GM12891 (cell line): ENCODE data around the gene VPS35L. TPM values are rescaled to one million over a fixed set of nuclear protein-coding genes. Genes with fewer than 3 reads are reported as not detected.

Experiments used
- DNase-seq: peaks from one replicate; pipeline ENCODE4 v3.0.0; 2011; ENCODE audit warnings: low spot score; ENCODE audit not compliant: insufficient read length
- FAIRE-seq: peaks from 2 replicates; lab custom pipeline; 2011; peaks lifted over from hg19 to GRCh38; lab: Jason Lieb, UNC
- PAX5 ChIP-seq: IDR thresholded peaks from 2 replicates; pipeline ENCODE4 v1.6.1; 2011; ENCODE audit warnings: low read length, moderate library complexity, mild to moderate bottlenecking; ENCODE audit not compliant: insufficient read depth, severe bottlenecking
- POLR2A ChIP-seq: IDR thresholded peaks from 2 replicates; pipeline ENCODE4 v1.6.1; 2011; ENCODE audit warnings: low read depth, low read length, control low read depth
- POLR2AphosphoS5 ChIP-seq: IDR thresholded peaks from 2 replicates; pipeline ENCODE4 v1.6.1; 2011; ENCODE audit warnings: low read depth, low read length, control low read depth
- POU2F2 ChIP-seq: IDR thresholded peaks from 2 replicates; pipeline ENCODE4 v1.6.1; 2011; ENCODE audit warnings: low read depth, mild to moderate bottlenecking, control low read depth, low read length, moderate library complexity
- SPI1 ChIP-seq: IDR thresholded peaks from 2 replicates; pipeline ENCODE4 v1.6.1; 2011; ENCODE audit warnings: low read depth, low read length, control low read depth
- TAF1 ChIP-seq: IDR thresholded peaks from 2 replicates; pipeline ENCODE4 v1.6.1; 2011; ENCODE audit warnings: low read depth, low read length, control low read depth
- polyA plus RNA-seq: library from polyadenylated mRNA; unstranded; fragments of >200 nt; gene quantifications from one replicate; pipeline ENCODE4 v1.2.1, GENCODE V29; 2012; ENCODE audit warnings: low read depth, missing spikeins, inconsistent platforms; ENCODE audit not compliant: missing spikeins

VPS35L gene, protein sequence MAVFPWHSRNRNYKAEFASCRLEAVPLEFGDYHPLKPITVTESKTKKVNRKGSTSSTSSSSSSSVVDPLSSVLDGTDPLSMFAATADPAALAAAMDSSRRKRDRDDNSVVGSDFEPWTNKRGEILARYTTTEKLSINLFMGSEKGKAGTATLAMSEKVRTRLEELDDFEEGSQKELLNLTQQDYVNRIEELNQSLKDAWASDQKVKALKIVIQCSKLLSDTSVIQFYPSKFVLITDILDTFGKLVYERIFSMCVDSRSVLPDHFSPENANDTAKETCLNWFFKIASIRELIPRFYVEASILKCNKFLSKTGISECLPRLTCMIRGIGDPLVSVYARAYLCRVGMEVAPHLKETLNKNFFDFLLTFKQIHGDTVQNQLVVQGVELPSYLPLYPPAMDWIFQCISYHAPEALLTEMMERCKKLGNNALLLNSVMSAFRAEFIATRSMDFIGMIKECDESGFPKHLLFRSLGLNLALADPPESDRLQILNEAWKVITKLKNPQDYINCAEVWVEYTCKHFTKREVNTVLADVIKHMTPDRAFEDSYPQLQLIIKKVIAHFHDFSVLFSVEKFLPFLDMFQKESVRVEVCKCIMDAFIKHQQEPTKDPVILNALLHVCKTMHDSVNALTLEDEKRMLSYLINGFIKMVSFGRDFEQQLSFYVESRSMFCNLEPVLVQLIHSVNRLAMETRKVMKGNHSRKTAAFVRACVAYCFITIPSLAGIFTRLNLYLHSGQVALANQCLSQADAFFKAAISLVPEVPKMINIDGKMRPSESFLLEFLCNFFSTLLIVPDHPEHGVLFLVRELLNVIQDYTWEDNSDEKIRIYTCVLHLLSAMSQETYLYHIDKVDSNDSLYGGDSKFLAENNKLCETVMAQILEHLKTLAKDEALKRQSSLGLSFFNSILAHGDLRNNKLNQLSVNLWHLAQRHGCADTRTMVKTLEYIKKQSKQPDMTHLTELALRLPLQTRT
- polyA plus RNA-seq, result 15.7 TPM

DNA sequence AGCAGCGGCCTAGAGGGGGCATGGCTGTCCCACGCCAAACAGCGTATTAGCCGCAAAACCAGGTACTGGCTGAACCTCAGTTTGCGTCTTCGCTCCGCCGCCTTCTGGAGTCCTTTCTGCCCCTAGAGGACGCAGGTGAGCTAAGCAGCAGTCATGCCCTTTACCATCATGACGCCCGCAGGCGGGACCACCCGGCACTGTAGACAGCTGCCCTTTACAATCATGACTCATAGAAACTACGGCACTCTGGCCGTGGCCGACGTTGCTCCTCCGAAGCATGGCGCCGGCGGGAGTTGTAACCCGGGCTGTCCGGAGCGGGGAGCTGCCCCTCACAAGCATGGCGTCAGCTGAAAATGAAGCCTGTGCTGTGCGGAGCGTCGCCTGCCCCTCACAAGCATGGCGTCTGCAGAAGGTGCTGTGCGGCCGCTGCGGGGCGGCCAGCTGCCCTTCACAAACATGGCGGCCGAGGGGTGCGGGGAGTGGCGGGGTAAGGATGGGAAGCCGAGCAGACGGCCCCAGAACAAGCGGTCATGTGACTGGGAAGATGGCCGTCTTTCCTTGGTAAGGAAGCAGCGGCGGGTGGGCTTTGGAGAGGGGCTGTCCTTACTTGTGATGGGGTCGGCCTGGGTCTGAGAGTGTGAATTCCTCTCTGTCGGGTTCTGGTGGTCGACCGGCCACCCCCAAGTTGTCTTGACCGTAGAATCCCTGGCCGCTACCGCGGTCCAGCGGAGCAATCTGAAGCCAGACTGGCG, at the start of gene VPS35L:
VPS35L (plus strand) TSS at position 518 of the 752 bp plus-strand sequence; CDS start at position 545, 27 bp downstream.
- peak; percentile 96 for FAIRE-seq
- peak; percentile 79 for DNase-seq
- TF ChIP-seq POLR2A (peak; percentile 73), POU2F2 (no peak; the same call in 1 of the 2 replicates), POLR2AphosphoS5 (peak; percentile 68), TAF1 (peak; percentile 83), SPI1 (0 out of 2 replicates have a peak, but pooled peaks have one; percentile 2), PAX5 (peak; percentile 83)

DNA sequence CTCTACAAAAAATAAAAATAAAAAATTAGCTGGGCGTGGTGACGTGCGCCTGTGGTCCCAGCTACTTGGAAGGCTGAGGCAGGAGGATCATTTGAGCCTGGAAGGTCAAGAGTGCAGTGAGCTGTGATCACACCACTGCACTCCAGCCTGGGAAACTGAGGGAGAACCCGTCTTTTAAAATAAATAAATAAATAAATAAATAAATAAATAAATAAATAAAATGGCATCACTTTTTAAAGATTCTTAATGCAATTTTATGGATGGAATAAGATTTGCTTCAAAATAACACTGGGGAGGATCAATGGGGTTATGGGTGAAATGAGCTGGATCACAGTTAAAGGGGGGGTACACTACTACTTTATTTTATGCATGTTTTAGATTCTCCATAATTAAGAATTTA, 48.5 kb upstream of the VPS35L start:
- no peak for DNase-seq
- no peak for TF ChIP-seq SPI1
- TF ChIP-seq POLR2AphosphoS5, result no peak
- no peak for TF ChIP-seq POU2F2
- TF ChIP-seq PAX5, result no peak
- no peak for TF ChIP-seq POLR2A
- no peak for TF ChIP-seq TAF1
- no peak for FAIRE-seq

DNA sequence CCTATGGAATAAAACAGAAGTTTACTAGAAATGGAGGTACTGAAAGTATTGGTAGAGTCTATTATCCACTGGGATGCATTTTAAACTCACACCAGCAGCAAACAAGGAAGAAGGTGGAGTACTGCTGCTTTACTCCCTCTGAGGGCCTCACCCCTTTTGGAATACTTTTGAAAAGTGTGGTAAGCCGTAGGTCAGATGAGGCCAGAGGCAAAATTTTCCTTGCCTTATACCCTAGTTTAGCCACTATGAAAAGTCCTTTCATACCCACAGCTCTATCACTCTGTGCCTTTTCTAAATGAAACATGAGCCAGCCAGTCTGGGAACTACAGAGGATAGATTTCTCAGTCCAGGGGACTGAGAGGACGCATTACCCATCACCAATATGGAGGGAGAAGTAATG, 47.6 kb upstream of the VPS35L start:
- FAIRE-seq (no peak), DNase-seq (no peak)
- TF ChIP-seq POU2F2 (no peak), SPI1 (no peak), TAF1 (no peak), POLR2A (no peak), PAX5 (no peak), POLR2AphosphoS5 (no peak)

DNA sequence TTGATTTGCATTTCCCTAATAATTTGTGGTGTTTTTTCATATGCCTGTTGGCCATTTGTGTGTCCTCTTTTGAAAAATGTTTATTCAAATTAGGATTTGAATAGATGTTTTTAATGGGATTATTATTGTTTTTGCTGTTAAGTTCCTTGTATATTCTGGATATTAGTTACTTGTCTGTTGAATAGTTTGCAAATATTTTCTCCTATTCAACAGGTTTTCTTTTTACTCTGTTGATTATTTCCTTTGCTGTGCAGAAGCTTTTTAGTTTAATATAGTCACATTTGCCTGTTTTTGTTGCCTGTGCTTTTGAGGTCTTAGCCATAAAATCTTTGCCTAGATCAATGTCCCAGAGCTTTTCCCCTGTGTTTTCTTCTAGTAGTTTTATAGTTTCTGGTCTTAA, 43.2 kb upstream of the VPS35L start:
- TF ChIP-seq TAF1, result no peak
- no peak for TF ChIP-seq POLR2AphosphoS5
- no peak for TF ChIP-seq POLR2A
- no peak for TF ChIP-seq POU2F2
- TF ChIP-seq PAX5, result no peak
- no peak for TF ChIP-seq SPI1
- FAIRE-seq (no peak), DNase-seq (no peak)

DNA sequence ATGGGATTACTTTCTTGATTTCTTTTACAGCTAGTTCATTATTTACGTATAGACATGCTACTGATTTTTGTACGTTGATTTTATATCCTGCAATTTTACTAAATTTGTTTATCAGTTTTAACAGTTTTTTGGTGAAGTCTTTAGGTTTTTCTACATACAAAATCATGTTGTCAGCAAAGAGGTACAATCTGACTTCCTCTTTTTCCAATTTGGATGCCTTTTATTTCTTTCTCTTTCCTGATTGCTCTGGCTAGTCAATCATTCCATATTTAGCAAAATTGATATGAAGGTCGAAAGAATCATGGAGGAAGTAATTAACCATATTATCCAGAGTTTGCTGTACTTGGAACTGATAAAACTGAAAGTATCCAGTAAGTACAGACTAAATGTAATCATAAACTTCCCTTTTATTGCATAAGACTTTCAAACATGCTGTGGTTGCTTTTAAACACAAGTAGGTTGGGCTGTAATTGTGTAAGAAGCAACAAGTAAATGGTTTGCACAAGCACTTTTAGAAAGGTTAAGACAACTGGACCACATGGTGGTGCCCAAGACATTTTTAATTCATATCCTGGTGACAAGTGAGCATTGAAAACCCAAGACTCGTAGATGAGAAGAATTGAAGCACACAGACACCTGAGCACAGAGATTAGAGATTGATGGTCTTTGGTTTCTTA, 42.0 kb upstream of the VPS35L start:
- FAIRE-seq, result no peak
- no peak for TF ChIP-seq PAX5
- TF ChIP-seq SPI1, result peak; percentile 54
- DNase-seq, result no peak

DNA sequence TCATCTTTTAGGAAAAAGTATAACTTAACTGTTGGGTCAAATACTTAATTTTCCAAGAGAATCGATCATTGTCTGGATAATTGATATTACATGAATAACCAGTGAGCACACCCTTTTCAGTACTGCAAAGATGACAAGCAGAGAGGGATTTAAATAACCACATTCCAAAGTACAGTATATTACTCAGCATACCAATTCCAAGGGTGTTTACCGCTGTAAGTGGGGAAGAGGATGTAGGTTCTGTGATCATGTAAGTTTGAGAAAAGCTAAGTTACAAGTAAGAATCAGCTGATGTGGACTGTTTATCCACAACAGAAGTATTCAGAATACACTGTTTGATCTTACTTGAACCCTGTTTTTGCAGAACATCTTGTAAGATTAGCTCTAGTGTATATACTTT, 39.7 kb upstream of the VPS35L start:
- FAIRE-seq, result no peak
- TF ChIP-seq POU2F2, result no peak
- TF ChIP-seq SPI1, result no peak
- TF ChIP-seq TAF1, result no peak
- TF ChIP-seq POLR2A, result no peak
- TF ChIP-seq POLR2AphosphoS5, result no peak
- TF ChIP-seq PAX5, result no peak
- no peak for DNase-seq

DNA sequence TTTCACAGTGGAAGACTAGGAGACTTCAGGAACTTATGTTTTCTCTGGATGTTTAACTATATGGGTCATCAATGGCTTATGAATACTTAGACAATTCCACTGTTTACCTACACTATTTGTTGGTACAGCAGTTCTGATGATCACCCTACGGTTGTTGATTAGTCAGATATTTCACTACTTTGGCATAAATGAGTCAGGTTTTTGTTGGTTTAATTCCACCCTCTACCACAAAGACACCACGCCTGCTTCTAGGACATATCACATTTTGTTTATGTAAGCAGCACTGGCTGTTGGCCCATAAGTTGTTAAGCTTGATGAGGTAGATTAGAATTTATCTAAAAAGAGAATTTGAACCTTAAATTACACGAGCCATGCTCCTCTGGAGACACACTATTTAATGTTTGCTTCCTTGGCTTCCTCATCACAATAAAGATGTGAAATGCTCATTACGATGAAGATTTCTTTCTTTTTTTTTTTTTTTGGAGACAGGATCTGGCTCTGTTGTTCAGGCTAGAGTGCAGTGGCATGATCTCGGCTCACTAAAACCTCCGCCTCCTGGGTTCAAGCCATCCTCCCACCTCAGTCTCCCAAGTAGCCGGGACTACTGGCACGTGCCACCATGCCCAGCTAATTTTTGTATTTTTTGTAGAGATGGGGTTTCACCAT, 37.9 kb upstream of the VPS35L start:
- no peak for FAIRE-seq
- no peak for TF ChIP-seq SPI1
- no peak for TF ChIP-seq POLR2A
- TF ChIP-seq POU2F2, result no peak
- no peak for TF ChIP-seq TAF1
- TF ChIP-seq PAX5, result no peak
- TF ChIP-seq POLR2AphosphoS5, result no peak
- DNase-seq, result no peak

DNA sequence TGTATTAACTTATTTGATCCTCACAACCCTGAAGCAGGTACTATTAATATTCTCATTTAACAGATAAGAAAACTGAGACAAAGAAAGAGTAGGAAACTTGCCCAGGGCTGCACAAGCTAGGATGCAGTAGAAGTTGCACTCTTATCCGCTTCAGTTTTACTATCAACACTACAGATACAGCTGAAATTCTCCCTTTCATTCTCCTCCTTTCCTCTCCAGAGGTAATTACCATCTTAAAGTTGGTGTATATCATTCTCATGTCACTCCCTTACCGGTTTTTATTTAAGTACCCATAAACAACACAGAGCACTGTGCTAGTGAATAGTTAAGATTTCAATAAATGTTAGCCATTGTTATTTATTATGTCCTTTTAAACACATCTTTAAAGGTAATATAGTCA, 37.1 kb upstream of the VPS35L start:
- TF ChIP-seq TAF1 (no peak), POLR2AphosphoS5 (no peak), POLR2A (no peak), SPI1 (no peak), PAX5 (no peak), POU2F2 (no peak)
- DNase-seq, result no peak
- no peak for FAIRE-seq
